Stimulated activated effector memory CD8-positive, alpha-beta T cell treated with anti-CD3 and anti-CD28 coated beads, Interleukin-12 subunit alpha, Interleukin-12 subunit beta, amount 100 ng/mL, for 72 hours (primary cell): Measurements from ENCODE around the gene STIL.
"Not testable (repeated sequence)": the region's sequence is repeated elsewhere in the genome, so short reads cannot be mapped to it uniquely, and the experiment has no call there.

ENCODE experiments used
- ATAC-seq: fragments of 150-1000 bp; cut with Tn5 transposase; 2 replicates; pipeline ENCODE4 v1.10.0; 2021
- DNase-seq, 2 donors: peaks; one replicate each; pipeline ENCODE4 v3.0.0; 2021 to 2022; ENCODE audit warnings: low spot score in 2 of 2
- H3K27ac Mint-ChIP-seq: one replicate; pipeline ENCODE4 v1.8.0; 2022; ENCODE audit warnings: mild to moderate bottlenecking, mixed read lengths
- H3K36me3 Mint-ChIP-seq: one replicate; pipeline ENCODE4 v1.8.0; 2022; ENCODE audit warnings: mild to moderate bottlenecking, mixed read lengths
- H3K4me1 Mint-ChIP-seq: one replicate; pipeline ENCODE4 v1.8.0; 2022; ENCODE audit warnings: mixed read lengths
- H3K4me3 Mint-ChIP-seq: one replicate; pipeline ENCODE4 v1.8.0; 2022; ENCODE audit warnings: mild to moderate bottlenecking, mixed read lengths
- H3K9me3 Mint-ChIP-seq: one replicate; pipeline ENCODE4 v1.8.0; 2022; ENCODE audit warnings: mixed read lengths

The STIL gene

DNA sequence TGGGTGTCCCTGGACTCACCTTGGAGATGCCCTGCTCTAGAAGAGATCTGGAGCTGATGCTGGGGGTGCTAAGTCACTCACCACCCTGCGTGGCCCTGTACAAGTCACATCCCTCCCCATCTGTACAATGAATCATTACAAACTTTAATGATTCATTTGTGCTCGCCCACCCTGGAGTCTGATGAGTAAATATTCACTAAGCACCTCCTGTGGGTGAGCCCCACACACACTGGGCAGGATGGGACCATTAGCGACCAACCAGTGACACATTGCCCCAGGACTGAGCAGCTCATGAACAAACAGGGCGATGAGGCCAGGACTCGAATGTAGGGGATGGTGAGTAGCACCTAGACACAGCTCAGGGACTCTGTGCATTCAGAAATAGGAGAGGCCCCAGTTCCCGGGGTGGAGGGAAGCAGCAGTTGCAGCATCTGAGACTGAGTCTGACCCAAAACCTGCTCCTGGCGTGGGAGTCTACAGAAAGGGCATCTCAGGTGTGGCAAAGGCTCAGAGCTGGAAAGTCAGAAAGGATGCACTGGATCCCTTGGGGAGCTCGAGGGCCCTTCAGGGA is 106.1 kb downstream of the STIL start:
- Mint-ChIP-seq H3K4me1 (peaks cover 6% of the 10 kb centered on the region), H3K4me3 (no peak overlapping the region), H3K27ac (no peak overlapping the region), H3K36me3 (no peaks in the 10 kb centered on the region), H3K9me3 (no peaks in the 10 kb centered on the region)
- DNase-seq (no peak), ATAC-seq (peak; percentile 93)

GRCh38 chr1:47205918-47206317 is 108.0 kb downstream of the STIL start:
- Mint-ChIP-seq H3K4me1 (peaks cover 6% of the 10 kb centered on the region), H3K36me3 (no peaks in the 10 kb centered on the region), H3K9me3 (no peaks in the 10 kb centered on the region), H3K4me3 (no peak overlapping the region), H3K27ac (no peak overlapping the region)
- ATAC-seq (no peak), DNase-seq (no peak)

DNA sequence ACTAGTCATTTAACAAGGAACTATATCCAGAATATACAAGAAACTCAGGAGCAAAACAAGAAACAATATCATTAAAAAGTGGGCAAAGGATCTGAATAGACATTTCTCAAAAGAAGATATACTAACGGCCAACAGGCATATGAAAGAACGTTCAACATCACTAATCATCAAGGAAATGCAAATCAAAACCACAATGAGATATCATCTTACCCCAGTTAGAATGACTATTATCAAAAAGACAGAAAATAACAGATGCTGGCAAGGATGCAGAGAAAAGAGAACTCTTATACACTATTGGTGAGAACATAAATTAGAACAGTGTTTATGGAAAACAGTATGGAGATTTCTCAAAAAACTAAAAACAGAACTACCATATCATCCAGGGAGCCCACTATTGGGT is 110.4 kb downstream of the STIL start:
- not testable (repeated sequence) for H3K27ac Mint-ChIP-seq, ATAC-seq, H3K9me3 Mint-ChIP-seq, H3K4me3 Mint-ChIP-seq, H3K4me1 Mint-ChIP-seq, H3K36me3 Mint-ChIP-seq, DNase-seq

- no peak for DNase-seq
- H3K4me3 Mint-ChIP-seq: no peak overlapping the region
Measured at GRCh38 chr1:47201179-47201578, 112.8 kb downstream of the STIL start.

More at GRCh38 chr1:47201179-47201578, 112.8 kb downstream of the STIL start:
- Mint-ChIP-seq H3K4me1 (no peaks in the 10 kb centered on the region), H3K27ac (no peak overlapping the region), H3K9me3 (no peaks in the 10 kb centered on the region), H3K36me3 (no peaks in the 10 kb centered on the region)
- ATAC-seq: no peak
